ENCODE data around the gene OR2Y1.
A peak's percentile ranks its signal among the peaks of the same experiment; 100 is the strongest.
"Not testable (repeated sequence)": the region's sequence is repeated elsewhere in the genome, so short reads cannot be mapped to it uniquely, and the experiment has no call there.

OR2Y1 gene

DNA sequence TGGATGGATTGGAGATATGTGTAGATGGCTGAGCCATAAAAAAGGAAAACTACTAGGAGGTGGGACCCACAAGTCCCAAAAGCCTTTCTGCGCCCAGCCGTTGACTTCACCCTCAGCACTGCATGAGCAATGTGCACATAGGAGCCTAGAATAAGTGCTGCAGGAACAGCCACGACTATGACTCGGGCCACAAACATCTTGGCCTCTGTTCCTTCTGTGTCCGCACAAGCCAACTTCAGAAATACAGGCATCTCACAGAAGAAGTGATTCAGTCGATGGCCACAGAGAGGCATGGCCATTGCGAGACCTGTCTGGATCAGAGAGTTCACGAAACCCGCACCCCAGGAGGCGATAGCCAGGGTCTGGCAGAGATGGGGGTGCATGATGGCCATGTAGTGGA lies 587 bp downstream of the OR2Y1 start:
- DNase-seq (ENCODE audit: low read depth in 2 of 2): no peak

DNA sequence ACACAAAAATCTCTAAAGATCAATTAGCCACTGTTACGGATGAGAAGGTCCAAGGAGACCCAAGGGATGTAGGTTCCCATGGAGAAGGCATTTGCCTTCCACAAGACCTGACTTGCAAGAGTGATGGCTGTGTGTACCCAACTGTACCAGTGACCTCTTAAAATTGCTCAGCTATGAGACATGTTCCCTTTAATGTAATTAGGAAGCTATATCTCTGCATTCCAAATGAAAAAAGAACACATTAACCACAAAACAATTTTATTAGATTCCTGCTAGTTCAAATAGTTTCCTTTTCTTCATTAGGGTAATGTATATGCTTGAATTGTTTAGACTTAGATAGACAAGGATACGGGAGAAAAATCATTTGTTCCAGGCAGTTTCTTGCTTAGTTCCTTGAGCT lies 3.3 kb downstream of the OR2Y1 start:
- no peak for DNase-seq (ENCODE audit: low read depth in 2 of 2)

DNA sequence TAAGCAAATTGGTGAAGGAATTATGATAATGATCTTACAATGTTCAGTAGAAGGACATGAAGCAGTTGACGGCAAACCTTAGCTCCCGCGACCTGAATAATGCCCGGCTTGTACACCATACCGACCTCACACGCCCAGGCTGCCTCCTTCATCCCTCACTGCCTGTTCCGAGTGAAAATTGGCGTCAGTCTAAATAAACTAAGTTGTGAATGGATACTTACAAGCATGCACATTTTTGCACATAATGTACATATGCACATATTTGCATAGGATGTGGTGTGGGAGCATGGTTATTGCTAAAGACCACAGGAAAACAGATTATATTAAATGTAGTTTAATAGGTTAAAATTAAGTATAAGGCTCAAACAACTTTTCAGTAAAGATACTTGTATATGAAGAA lies 14.9 kb downstream of the OR2Y1 start:
- DNase-seq (ENCODE audit: low read depth in 2 of 2): no peak

DNA sequence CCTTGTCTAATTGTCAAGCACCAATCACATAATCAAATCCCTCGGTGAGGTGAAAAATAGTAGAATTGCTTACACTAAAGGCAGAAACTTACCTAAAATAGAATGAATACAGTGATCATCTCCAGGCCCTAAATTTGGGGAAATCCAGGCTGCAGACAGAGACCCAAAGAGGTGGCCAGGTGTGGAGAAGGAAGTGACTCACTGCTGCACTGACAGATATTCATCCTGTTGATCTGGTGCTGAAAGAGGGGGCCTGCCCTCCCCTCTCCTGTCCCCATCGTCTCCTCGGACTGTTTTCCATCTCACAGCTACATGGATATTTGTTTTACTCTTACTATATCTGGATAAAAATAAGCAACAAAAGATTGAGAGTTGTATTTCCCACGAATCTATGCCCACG lies 15.9 kb downstream of the OR2Y1 start:
- DNase-seq (ENCODE audit: low read depth in 2 of 2): no peak

DNA sequence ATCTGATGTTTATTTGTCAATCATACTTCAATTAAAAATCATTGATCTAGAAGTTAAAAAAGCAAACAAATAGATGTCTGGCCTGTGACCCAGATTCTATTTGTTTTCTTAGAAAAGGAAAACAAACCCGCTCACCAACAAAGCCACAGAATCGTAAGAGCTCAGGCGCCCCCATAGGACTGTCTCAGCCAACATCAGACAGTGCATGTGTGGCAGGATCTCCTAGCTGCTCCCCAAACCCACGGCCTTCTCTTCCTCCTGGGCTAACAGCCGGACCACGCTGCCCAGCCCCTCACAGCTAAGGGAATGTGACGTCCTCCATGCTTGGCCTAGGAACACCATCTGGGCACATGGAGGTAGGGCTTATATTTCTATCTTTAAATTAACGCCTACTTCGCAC lies 19.4 kb downstream of the OR2Y1 start:
- peak in 1 of 2 donors; percentile 7 for DNase-seq (ENCODE audit: low read depth in 2 of 2)

DNA sequence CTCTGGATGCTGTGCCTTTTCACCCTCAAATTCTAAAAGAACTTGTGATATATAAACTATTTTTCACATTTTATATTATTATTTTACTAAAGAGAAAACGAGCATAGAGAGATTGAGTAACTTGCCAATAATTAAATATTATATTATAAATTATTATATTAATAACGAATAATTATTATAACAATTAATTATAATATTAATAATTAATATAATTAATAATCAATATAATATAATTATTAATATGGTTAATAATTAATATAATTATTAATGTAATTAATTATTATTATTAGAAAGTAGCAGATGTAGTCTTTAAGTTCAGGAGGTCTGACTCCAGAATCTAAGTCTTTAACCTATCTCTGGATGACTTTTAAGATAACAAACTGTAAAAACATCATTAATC lies 20.1 kb downstream of the OR2Y1 start:
- DNase-seq (ENCODE audit: low read depth in 2 of 2): no peak

DNA sequence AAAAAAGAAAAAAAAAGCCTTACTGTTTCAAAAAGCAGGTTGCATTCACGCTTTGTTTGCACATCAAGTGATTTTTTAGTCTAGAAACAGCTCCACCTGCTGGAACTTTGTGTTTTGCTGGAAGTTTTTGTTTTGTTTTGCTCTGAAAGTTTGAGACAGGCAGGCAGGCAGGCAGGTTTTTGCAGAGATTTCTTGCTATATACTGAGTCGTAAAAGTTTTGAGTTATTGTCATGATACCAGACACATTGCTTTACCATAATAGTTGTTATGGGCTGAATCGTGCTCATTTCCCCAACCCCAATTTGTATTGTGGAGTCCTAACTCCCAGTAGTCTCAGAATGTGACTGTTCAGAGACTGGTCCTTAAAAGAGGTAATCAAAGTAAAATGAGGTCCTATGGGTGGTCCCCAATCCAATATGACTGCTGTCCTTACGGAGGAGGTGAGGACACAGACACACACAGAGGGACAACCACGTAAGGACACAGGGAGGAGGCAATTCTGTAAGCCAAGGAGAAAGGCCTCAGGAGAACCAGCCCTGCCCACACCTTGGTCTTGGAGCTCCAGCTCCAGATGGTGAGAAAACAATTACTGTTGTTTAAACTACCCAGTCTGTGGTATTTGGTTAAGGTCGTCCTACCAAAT lies 20.9 kb downstream of the OR2Y1 start:
- peak in 1 of 2 donors; percentile 6 for DNase-seq (ENCODE audit: low read depth in 2 of 2)

DNA sequence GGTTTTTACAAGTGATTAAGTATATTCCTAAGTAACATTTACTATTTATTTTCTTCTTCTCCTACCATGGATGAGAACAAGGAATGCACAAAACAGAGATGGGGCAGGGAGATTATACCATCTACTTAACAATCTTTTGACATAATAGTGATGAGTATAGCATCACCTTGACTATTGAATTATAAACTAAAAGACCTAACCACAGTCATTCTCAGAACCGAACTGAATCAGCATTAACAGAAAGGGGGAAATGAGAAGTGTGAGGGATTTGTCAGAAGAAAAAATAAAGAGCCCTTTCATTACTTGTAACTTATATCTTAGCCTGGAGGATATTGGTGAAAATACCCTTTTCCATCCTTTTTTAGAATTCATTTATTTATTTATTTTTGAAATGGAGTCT lies 21.9 kb downstream of the OR2Y1 start:
- DNase-seq (ENCODE audit: low read depth in 2 of 2): no peak

DNA sequence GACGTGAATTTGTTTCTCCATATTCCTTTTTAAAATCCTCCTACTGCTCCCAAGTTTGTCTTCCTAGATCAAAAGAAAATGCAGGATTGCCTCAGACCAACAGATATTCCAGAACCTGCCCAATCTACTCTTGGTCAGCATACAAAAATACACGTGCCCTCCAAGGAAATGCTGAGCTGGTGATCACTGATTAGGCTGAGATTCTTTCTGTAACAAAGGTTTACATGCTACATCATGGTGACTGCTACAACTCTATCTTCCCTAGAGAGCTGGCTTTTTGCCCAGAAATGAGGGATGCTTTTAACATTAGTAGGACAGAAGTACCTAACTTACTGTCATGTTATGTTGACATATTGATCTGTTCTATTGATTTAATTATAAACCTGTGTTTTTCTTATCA lies 35.5 kb downstream of the OR2Y1 start:
- DNase-seq (ENCODE audit: low read depth in 2 of 2): no peak

DNA sequence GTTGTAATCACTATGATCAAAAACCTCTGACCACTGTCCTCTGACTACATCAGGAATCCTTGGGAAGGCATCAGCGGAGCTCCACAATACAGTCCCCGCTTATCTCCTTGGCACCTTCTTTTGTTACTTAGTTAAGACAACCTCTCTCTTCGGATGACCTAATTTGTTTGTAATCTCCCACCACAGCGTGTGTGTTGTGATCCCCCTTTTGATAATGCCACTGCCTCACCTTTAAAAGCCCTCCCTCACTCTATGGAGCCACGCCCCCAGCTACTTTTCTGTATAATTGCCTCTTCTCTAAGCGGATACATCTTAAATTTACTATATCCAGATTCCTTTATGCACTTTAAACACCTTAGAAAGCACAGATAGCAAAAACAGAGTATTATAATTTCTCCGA lies 35.9 kb downstream of the OR2Y1 start:
- DNase-seq (ENCODE audit: low read depth in 2 of 2): no peak

DNA sequence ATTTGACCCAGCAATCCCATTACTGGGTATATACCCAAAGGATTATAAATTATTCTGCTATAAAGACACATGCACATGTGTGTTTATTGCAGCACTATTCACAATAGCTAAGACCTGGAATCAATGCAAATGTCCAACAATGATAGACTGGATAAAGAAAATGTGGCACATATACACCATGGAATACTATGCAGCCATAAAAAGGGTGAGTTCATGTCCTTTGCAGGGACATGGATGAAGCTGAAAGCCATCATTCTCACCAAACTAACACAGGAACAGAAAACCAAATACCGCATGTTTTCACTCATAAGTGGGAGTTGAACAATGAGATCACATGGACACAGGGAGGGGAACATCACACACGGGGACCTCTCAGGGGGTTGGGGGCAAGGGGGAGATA lies 36.5 kb downstream of the OR2Y1 start:
- not testable (repeated sequence) for DNase-seq (ENCODE audit: low read depth in 2 of 2)

DNA sequence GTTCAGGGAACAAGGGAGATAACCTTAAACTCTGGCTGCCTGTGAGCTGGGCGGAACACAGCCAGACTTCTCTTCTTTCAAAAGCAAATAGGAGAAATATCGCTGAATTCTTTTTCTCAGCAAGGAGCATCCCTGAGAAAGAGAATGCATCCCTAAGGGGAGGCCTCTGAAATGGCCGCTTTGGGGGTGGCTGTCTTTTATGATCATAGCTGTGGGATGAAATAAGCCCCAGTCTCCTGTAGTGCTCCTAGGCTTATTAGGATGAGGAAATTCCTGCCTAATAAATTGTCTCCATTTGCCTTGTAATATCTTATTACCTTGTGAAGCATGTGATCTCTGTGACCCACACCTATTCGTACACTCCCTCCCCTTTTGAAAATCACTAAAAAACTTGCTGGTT lies 39.4 kb downstream of the OR2Y1 start:
- DNase-seq (ENCODE audit: low read depth in 2 of 2): not testable (repeated sequence)

DNA sequence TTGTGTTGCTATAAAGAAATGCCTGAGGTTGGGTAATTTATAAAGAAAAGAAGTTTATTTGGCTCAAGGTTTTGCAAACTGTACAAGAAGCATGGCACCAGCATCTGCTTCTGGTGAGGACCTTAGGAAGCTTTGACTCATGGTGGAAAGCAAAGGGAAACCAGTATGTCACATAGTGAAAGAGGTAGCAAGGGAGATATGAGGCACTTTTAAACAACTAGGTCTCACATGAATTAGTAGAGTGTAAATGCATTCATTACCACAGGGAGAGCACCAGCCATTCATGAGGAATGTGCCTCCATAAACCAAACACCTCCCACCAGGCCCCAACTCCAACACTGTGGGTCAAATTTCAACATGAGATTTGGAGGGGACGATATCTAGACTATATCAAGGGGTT lies 40.8 kb downstream of the OR2Y1 start:
- DNase-seq (ENCODE audit: low read depth in 2 of 2): no peak

DNA sequence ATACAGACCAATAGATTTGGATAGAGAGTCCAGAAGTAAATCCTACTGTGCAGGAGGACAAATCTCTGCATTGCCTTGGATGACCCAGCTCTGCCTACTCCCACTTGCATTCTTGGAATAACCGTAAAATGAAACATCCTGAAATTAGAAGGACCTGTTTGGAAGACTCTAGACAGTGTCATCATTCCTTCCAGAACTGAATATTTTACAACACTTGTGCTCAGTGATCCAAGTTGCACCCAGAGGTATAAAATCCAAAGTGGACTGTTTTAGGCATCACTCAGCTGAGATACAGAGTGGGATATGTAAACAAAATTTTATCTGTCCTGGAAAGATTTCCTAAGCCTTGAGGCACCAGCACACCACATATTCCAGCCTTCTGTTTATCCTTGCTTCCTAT lies 43.7 kb downstream of the OR2Y1 start:
- DNase-seq (ENCODE audit: low read depth in 2 of 2): no peak

DNA sequence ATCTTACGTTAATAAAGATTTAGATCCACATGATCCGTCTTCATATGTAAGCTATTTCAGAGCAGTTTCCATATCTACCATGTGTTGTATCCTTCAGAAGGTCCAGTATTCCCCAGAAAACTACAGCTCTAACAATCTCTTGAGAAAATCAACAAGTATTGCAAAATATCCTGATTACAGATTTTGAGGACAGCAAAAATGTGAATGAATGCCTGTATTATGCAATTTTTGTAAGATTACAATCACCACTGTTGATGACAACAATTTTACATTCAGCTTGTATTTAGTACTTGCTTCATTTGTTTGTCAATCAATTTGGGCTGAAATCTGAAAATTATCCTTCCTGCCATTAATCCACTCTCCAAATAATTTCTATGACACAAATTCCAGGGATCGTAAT lies 47.4 kb downstream of the OR2Y1 start:
- no peak for DNase-seq (ENCODE audit: low read depth in 2 of 2)

DNA sequence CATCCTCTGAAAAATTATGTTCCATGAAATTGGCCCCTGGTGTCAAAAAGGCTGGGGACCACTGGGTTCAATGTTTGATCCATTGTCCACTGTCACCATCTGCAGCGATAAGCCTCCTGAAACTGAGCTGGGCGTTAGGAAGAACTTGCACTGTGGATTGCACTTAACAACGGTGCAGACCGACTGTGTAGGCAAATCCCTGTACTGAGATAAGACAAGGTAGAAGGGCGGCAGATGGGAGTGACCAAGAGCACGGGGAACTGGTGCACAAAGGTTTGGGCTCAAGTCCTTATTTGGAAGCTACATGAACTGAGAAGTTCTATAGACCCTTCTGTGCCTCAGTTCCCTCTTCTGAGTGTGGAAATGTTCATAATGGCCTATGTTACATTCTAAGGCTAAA lies 48.8 kb downstream of the OR2Y1 start:
- no peak for DNase-seq (ENCODE audit: low read depth in 2 of 2)

DNA sequence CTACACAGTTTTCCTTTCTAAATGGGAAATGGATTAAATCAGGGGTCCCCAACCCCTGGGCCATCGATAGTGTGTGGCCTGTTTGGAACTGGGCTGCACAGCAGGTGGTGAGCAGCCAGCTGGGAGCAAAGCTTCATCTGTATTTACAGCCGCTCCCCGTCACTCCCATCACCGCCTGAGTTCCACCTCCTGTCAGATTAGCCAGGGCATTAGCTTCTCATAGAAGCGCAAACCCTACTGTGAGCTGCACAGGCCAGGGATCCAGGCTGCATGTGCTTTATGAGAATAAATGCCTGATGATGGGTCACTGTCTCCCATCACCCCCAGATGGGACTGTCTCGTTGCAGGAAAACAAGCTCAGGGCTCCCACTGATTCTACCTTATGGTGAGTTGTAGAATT lies 49.3 kb downstream of the OR2Y1 start:
- DNase-seq (ENCODE audit: low read depth in 2 of 2): no peak

DNA sequence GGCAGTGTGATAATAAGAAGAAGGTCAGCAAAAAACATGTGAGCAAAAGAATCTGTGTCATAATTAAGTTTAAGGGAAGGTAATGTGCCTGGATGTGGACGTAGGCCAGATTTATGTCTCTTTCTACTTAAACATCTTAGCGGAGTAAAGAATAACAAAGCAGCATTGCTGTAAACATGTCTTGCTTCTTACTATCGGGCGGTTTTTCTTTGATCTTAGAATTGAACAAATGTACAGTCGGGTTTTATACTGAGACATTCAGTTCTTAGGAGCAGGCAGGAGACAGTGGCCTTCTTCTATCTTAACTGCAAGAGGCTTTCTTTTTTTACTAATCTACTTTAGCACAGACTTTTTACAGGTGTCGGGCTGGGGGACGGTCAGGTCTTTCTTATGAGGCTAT lies 50.1 kb downstream of the OR2Y1 start:
- no peak for DNase-seq (ENCODE audit: low read depth in 2 of 2)

Measured in stimulated activated CD8-positive, alpha-beta memory T cell treated with anti-CD3 and anti-CD28 coated beads, Interleukin-7, amount 100 ng/mL, for 4 hours (primary cell).